Daoy (cell line): Measurements from ENCODE around the gene KRT8. TPM values are rescaled to one million over a fixed set of nuclear protein-coding genes. Genes with fewer than 3 reads are reported as not detected.
A peak's percentile ranks its signal among the peaks of the same experiment; 100 is the strongest.

Experiments
- DNase-seq: peaks from one replicate; pipeline ENCODE4 v3.0.0-alpha.2; 2015; ENCODE audit warnings: low read depth
- total RNA-seq: library from RNA; depleted of rRNA; stranded (reverse); fragments of >200 nt; shearing (Covaris generic); gene quantifications from 2 replicates; pipeline ENCODE4 v1.2.3, GENCODE V29; 2014; rRNA removed

Gene KRT8
- total RNA-seq, 1 experiment from 2014 or later = 111 TPM

GRCh38 chr12:52848661-52849255 is 56.1 kb downstream of the KRT8 start, which contains the start of gene KRT78:
Gene KRT78 (minus strand): TSS chr12:52848994. CDS start chr12:52848930, 64 bp downstream.
- DNase-seq = no peak

- peak; percentile 91 for DNase-seq
Measured at GRCh38 chr12:52847335-52848102, 57.4 kb downstream of the KRT8 start.

Other genes starting within 250 kb of the KRT8 start
- gene KRT1, start 224.7 kb downstream of the KRT8 start, total RNA-seq = not detected in 2 replicates
- gene KRT77, start 201.6 kb downstream of the KRT8 start, total RNA-seq = not detected in 2 replicates
- gene KRT76, start 127.7 kb downstream of the KRT8 start, total RNA-seq = not detected in 2 replicates
- not detected in 2 replicates for gene KRT3, start 109.0 kb downstream of the KRT8 start, total RNA-seq
- not detected in 2 replicates for gene KRT4, start 91.0 kb downstream of the KRT8 start, total RNA-seq
- gene KRT79, start 70.8 kb downstream of the KRT8 start, total RNA-seq = 0.57 and 2.6 TPM in 2 replicates
- gene KRT78, start 56.1 kb downstream of the KRT8 start, total RNA-seq = 1.2 TPM in 1 of 2 replicates, not detected in the other
- gene KRT18, start 44.0 kb upstream of the KRT8 start, total RNA-seq = 1,090 and 1,158 TPM in 2 replicates
- gene EIF4B, start 101.4 kb upstream of the KRT8 start, total RNA-seq = 650 and 689 TPM in 2 replicates
- 7.0 and 8.2 TPM in 2 replicates for gene TNS2, start 145.0 kb upstream of the KRT8 start, total RNA-seq
- gene SPRYD3, start 174.3 kb upstream of the KRT8 start, total RNA-seq = 22.2 and 23.8 TPM in 2 replicates
- gene IGFBP6, start 192.6 kb upstream of the KRT8 start, total RNA-seq = 53.5 and 68.5 TPM in 2 replicates
- not detected in 2 replicates for gene SOAT2, start 198.4 kb upstream of the KRT8 start, total RNA-seq